ENCODE results near the gene MRPS18A. TPM values are rescaled to one million over a fixed set of nuclear protein-coding genes. Genes with fewer than 3 reads are reported as not detected.

Gene MRPS18A
- polyA plus RNA-seq, 10 donors = 25.5 to 33.5 (median 29.8) TPM

DNA sequence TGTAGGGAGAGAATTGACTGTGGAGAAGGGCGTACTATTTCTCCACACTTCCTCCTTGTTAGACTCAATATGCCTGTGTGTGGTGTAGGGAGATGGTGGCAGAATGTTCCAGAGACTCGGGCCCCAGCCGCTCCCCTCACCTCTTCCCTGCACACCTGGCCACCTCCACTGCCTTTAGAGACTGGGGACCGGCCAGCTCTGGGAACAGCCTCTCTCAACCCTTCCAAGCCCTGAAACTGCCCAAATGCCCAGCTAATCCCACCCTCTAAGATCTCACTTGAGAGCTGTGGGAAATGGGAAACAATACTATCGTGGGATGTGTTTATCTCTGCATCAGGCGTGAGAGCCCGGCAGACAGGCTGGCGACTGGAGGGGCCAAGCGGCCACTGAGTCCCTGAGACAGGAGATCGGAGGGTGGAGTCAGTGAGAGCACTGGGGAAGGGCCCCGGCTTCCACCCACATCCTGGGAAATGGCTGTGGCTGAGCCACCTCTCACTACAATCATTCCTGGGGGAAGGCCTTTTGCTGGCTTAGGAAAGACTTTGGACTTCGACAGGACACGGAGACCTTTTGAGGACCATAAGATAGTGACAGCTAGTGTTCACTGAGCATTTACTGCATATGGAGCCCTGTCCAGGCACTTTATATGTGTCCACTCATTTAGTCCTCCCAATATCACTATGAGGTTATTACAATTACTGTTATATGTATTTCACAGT lies 31.0 kb upstream of the MRPS18A start:
- DNase-seq = no peak

DNA sequence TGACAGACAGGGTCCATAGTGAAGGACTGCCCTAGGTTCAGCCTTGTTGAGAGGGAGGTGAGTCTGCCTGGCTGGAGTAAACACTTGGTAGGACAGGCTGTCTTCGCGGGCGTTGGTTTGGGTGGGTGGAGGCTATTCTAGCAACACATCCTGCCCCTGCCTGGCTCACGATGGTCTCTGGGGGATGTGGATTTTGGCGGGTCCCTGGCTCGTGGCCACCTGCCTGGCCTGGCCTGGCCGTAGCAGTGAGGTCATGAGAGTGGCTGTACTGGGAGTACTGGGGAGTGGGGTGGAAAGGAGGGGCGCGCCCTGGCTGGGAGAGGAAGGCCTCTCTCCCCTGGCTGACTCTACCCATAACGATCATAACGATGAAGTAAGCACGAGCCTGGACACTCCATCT lies 30.2 kb upstream of the MRPS18A start:
- DNase-seq = peak in 1 of 3 donors; percentile 59

GRCh38 chr6:43717389-43717788 lies 29.8 kb upstream of the MRPS18A start:
- no peak for DNase-seq

DNA sequence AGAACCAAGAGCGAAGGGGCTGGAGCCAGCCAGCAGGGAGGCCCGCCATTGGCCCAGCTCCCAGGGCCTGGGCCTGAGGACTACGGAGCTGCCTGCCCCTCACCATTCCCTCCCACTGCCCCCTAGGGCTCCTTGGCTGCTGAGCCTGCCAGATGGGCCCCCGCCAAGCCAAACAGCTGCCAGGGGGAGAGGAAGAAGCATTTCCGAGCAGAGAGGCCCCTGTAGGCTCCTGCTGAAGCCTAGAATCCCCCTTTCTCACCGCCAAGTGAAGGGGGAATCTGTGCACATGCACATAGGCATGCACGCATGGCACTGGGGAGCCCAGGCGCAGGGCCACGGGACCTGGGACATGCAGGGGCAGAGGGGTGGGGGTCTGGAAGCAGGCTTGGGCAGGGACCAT lies 28.5 kb upstream of the MRPS18A start:
- peak; percentile 53 to 93 (median 85) for DNase-seq

DNA sequence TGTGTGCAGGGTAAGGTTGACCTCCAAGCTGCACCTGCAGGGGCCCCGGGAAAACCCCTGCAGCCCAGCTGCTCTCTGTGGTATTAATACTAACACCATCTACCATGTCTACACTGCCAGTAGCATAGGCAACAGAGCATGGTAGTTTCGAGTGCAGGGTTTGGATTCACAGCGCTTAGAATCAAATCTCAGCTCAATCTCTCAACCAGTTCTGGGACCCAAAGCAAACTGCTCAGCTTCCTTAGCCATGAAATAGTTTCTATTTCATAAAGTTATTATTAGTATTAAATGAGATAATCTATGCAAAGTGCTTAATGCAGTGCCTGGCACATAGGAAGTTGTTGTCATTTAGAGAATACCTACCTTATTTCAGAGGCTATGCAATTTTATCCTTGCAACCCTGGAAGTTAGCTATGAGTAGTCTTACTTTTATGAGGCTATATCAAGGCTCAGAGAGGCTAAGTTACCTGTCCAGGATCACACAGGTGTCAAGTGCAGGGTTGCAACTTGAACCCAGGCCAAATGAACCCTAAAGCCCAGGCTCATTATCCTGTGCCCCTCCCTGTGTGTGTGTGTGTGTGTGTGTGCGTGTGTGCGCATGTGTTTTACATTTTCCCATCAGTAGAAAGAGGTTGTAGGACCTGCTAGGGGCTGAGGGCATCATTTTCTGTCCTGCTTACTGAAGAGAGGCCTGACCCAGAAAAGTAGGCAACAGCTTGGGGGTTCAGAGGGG lies 27.6 kb upstream of the MRPS18A start:
- peak in 1 of 3 donors; percentile 80 for DNase-seq

DNA sequence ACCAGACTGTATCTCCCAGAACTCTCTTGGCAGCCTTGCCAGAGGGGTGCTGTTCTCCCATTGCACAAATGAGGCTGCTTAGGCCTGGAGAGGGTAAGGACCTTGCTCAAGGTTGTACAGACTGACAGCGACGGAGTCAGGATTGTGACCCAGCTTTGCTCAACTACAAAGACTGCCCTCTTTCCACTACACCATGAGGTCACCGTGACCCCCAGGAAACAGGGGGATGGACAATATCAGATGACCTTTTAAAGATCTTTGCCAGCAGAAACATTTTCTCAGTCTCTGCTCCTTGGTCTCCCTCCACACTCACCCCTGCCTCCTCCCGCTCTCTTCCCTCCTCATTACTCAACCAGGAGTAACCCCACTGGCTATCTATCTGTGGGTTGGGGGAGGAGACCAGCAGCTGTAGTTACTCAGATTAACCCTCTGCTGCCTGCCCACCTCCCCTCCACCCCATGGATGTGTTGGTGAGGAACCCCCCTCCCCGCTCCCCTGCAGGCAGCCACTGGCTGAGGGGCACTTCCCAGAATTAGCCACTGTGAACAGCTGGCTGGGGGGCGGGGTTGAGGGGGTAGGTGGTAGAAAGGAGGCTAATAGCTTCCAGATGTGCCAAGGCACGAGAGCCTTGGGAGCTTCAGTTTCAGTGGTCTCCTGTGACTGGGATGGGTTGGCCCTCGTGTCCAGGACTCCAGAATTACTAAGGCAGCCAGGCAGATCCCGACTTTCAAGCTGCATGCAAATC lies 26.9 kb upstream of the MRPS18A start:
- peak in 1 of 3 donors; percentile 86 for DNase-seq

DNA sequence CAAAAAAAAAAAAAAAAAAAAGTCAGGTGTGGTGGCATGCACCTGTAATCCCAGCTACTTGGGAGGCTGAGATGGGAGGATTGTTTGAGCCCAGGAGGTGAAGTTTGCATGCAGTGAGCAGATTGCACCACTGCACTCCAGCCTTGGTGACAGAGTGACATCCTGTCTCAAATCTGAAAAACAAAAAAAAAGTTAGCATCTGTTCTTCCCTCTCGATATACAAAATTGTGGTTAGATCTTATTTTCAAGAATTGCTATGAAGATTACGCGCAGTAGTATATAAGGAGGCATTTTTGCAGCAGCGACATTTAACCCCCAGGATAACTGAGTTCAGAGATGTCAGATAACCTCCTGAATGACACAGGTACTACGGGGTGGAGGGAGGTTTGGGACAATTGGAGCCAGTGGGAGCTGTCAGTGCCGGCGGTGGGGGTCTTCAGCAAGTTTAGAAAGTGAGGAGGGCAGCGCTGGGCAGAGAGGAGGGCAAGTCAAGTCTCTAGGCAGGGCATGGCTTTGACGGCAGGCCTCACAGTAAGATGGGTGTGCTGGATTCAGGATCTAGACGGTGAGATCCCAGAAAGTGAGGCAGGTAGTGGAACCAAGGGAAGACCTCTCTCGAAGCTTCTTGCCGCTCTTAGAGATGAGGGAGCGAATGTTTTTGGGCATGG lies 26.2 kb upstream of the MRPS18A start:
- DNase-seq = no peak

DNA sequence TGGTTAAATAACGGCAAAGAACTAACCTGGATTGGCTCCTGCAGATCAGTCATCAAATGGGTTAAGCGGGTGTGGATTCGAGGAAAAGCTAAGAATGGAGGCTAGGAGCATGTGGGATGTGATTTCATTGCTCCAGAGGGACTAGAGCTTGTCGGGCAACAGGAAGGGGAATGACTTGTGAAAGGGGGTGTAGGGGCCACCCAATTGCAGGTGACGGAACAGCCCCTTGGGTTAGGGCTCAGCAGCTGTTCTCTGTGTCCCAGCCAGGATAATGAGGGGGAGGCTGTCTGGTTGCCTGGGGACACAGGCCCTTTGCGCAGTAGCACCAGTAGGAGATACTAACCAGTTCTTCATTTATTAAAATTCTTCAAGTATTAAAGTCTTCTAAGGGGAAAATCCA lies 25.0 kb upstream of the MRPS18A start:
- DNase-seq = peak in 1 of 3 donors; percentile 77

GRCh38 chr6:43710576-43710975 lies 23.0 kb upstream of the MRPS18A start:
- DNase-seq = peak in 1 of 3 donors; percentile 52

DNA sequence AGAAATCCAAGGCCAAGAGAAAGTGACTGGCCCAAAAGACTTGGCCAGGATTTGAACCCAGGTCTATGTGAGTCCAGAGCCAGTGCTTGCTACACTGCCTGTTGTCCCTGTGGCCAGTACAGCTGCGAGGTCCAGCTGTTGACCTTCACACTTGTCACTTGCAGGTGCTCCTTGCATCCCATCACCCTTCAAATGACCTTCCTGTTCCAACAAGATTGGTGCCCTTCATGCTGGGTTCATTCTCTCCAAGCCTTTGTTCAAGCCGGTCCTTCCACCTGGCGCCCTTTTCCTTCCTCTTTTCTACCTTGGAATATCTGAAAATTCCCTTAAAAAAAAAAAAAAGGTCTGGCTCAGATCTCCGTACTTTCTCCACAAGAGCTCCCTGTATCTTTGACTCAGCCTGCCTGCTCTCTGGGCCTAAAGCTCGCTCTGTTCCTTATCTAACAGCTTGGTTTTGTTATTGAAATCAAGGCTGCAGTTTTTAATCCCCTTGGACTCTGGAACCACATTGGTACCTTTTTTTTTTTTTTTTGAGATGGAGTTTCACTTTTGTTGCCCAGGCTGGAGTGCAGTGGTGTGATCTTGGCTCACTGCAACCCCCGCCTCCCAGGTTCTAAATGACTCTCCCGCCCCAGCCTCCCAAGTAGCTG lies 22.2 kb upstream of the MRPS18A start:
- DNase-seq = peak in 1 of 3 donors; percentile 39

DNA sequence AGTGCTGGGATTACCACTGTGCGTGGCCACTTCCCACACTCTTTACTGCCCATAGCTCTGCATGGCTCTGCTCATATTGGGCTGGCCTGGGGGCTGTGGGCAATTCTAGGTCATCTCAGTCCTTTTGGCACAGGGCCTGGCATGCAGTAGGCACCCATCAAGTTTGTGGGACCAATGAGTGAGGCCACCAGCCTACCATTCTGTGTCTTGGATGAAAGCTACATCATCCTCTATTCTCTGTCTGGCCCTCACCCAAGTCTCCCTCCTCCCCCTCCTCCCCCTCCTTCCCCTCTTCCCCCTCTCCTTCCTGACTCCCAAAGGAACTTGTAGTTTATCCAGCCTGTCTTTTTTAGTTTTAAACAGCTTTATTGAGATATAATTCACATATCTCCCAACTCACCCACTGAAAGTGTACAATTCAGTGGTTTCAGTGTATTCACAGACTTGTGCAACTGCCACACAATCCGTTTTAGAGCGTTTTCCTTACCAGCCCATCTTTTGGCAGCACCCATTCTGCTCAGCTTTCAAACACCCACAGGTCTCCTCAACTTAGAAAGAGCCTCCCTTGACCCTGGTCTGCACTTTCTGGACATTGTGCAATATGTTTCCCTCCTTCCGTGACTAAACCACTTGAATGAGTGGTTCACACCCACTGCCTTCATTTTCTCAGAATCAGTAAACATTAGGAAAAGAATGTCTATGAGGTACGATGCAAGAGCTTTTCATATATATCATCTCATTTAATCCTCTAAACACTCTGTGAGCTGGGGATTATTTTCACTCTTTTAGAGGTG lies 21.5 kb upstream of the MRPS18A start:
- peak in 1 of 3 donors; percentile 74 for DNase-seq

DNA sequence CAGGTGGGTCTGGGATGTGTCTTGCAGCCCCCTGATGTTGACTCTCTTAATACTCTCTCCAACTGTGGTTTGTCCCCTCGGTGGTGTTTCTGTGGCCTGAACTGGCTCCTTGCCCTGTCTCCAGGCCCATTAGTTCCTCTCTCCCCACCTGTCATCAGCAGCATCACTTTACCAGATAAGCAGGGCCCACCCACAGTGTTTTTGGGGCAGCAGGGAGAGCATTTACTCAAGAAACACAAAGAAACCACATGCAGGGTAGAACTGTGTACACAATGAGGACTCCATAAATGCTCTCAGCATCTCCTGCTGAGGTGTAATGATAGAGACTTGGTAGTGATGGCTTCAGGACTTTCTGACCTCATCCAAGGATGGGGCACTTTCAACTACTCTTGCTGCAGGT lies 20.2 kb upstream of the MRPS18A start:
- no peak for DNase-seq

GRCh38 chr6:43707269-43707668 lies 19.7 kb upstream of the MRPS18A start:
- DNase-seq = no peak

- peak in 1 of 3 donors; percentile 54 for DNase-seq
Observed at GRCh38 chr6:43706788-43707187, 19.2 kb upstream of the MRPS18A start.

DNA sequence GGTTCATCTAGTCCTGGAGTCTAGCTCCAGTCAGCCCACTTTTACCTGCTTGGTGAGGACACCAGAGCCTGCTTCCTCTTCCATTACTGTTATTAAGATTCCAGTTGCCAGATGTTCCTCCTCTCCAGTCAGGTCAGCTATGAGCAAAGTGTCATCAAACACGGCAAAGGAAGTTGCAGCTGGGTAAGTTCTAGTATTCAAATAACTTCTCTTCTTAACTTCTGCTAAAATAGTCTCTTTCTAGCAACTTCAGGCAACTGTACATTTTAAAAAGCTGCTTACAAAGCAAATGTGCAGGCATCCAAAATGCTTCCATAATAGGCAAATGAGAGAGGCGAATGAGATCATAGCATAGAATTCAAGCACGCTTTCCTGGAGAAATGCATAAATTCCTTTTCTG lies 18.4 kb upstream of the MRPS18A start:
- DNase-seq = peak in 2 of 3 donors; percentile 52 to 82

DNA sequence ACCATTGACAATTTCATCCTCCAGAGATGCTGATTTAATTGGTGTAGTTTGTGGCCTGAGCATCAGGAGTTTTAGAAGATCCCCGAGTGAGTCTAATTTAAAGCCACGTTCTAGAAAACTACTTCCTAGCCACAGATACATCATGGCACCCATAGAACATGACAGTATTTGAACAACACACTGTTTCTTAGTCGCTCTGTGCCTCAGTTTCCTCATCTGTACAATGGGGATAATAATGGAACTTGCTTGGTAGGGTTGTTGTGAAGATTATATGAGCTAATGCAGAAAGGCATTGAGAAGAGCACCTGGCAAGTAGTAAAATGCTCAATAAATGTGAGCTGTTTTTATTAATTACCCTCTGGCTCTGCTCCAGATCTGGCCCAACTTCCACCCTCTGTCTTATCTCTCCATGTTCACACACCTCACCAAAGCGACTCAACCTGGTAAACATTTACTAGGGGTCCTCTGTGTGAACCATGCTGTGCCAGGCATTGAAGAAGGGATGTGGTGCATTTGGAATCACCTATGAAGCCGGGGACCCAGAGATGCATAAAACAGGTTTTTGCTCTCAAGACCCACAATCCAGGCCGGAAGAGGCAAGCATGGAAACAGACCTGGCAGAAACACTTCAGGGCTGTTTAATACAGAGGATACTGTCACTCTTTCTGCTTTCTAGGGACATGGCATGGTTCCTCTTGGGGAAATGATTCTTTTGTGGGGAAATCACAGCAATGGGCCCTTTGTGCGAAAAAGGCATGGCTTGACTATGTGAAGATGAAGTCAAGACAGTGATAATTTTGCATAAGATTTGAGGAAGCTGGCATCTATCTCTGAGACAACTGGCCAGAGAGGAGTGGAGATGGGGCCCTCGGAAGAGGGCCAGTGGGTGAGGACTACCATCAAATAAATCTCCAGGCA lies 16.2 kb upstream of the MRPS18A start:
- DNase-seq = peak in 1 of 3 donors; percentile 9

GRCh38 chr6:43702534-43703440 lies 15.2 kb upstream of the MRPS18A start:
- peak; percentile 81 to 92 (median 87) for DNase-seq

DNA sequence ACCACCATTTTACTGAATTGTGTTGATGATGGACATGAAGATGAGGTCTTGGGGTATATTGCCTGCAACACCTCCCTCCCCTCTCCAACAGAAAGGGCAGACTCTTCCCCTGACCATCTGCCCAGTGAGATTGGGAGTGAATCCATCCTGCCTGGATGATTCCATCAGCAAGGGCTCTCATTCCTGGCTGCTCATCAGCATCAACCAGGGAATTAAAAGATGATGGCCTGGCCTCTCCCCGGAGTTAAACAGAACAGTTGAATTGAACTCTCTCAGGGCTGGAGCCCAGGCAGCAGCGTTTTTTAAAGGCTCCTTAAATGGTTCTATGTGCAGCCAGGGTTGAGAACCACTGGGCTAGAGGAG lies 14.6 kb upstream of the MRPS18A start:
- no peak for DNase-seq
